Loucy (cell line): ENCODE results near the gene TMEM43.

ENCODE experiments used
- H2AFZ ChIP-seq: fragments of 200-600 bp; sonication (generic); 2 replicates; pipeline ENCODE4 v1.6.0; 2016; ENCODE audit warnings: antibody characterized with exemption, mild to moderate bottlenecking, low read length, moderate library complexity
- H3F3A ChIP-seq: fragments of 200-600 bp; 2 replicates; pipeline ENCODE4 v1.6.0; 2016; ENCODE audit warnings: antibody characterized with exemption, low read depth, mild to moderate bottlenecking
- H3K27me3 ChIP-seq: fragments of 200-600 bp; sonication (generic); 2 replicates; pipeline ENCODE4 v1.6.1; 2014; ENCODE audit warnings: low read length, mild to moderate bottlenecking; ENCODE audit not compliant: insufficient read depth, poor library complexity, severe bottlenecking
- H3K36me3 ChIP-seq: fragments of 200-600 bp; sonication (generic); 2 replicates; pipeline ENCODE4 v1.6.1; 2016; ENCODE audit warnings: low read length; ENCODE audit not compliant: insufficient read depth
- H3K4me1 ChIP-seq: fragments of 200-600 bp; sonication (generic); 2 replicates; pipeline ENCODE4 v1.5.1; 2014; ENCODE audit warnings: low read length, mild to moderate bottlenecking; ENCODE audit not compliant: insufficient read depth, poor library complexity, severe bottlenecking
- H3K4me2 ChIP-seq: fragments of 200-600 bp; sonication (generic); 2 replicates; pipeline ENCODE4 v1.6.0; 2014; ENCODE audit warnings: antibody characterized with exemption, low read length, low read depth, mild to moderate bottlenecking; ENCODE audit not compliant: poor library complexity, severe bottlenecking
- H3K4me3 ChIP-seq: fragments of 200-600 bp; sonication (generic); 2 replicates; pipeline ENCODE4 v1.5.1; 2014; ENCODE audit warnings: low read length, mild to moderate bottlenecking, mixed read lengths; ENCODE audit not compliant: poor library complexity, severe bottlenecking
- H3K79me2 ChIP-seq: fragments of 200-600 bp; sonication (generic); 2 replicates; pipeline ENCODE4 v1.6.1; 2014; ENCODE audit warnings: low read length; ENCODE audit not compliant: insufficient read depth
- H3K9ac ChIP-seq: fragments of 200-600 bp; sonication (generic); 2 replicates; pipeline ENCODE4 v1.6.0; 2014; ENCODE audit warnings: mild to moderate bottlenecking, low read depth, low read length, moderate library complexity; ENCODE audit not compliant: poor library complexity, severe bottlenecking
- H3K9me2 ChIP-seq: fragments of 200-600 bp; sonication (generic); replicated peaks from 2 replicates; pipeline ENCODE4 v1.6.1; 2016; ENCODE audit warnings: low read depth, low read length, mixed read lengths
- H3K9me3 ChIP-seq: fragments of 200-600 bp; sonication (generic); 2 replicates; pipeline ENCODE4 v1.6.1; 2014; ENCODE audit warnings: mild to moderate bottlenecking, antibody characterized with exemption, low read length, low read depth; ENCODE audit not compliant: insufficient read depth
- H4K20me1 ChIP-seq: fragments of 200-600 bp; sonication (generic); 2 replicates; pipeline ENCODE4 v1.6.0; 2014; ENCODE audit warnings: antibody characterized with exemption, low read length, mild to moderate bottlenecking; ENCODE audit not compliant: insufficient read depth, poor library complexity, severe bottlenecking
- CTCF ChIP-seq: fragments of 200-600 bp; sonication (generic); conservative IDR thresholded peaks from 2 replicates; pipeline ENCODE4 v1.5.1; 2014; ENCODE audit warnings: mild to moderate bottlenecking, antibody characterized with exemption, low read length
- EZH2phosphoT487 ChIP-seq: fragments of 200-600 bp; IDR thresholded peaks from 2 replicates; pipeline ENCODE4 v1.6.1; 2018; ENCODE audit warnings: antibody characterized with exemption, mild to moderate bottlenecking, moderate library complexity, borderline replicate concordance

Gene TMEM43

GRCh38 chr3:14135581-14135980, 10.7 kb downstream of the TMEM43 start:
- Histone ChIP-seq H3K4me1 (no peaks in the 10 kb centered on the region), H3K27me3 (no peaks in the 10 kb centered on the region), H3K36me3 (peaks cover 53% of the 10 kb centered on the region; the same call in 1 of the 2 replicates), H4K20me1 (no peaks in the 10 kb centered on the region), H3F3A (no peaks in the 10 kb centered on the region), H3K79me2 (no peaks in the 10 kb centered on the region), H3K4me3 (no peak overlapping the region), H3K9ac (no peak overlapping the region), H3K9me3 (no peaks in the 10 kb centered on the region), H3K4me2 (no peak overlapping the region), H2AFZ (no peak overlapping the region), H3K9me2 (no peaks in the 10 kb centered on the region)
- TF ChIP-seq EZH2phosphoT487: no peak
- TF ChIP-seq CTCF: no peak

- H3K36me3 ChIP-seq: peaks cover 39% of the 10 kb centered on the region; the same call in 1 of the 2 replicates
- no peak overlapping the region for H2AFZ ChIP-seq
- no peaks in the 10 kb centered on the region for H4K20me1 ChIP-seq
- H3K9ac ChIP-seq: no peak overlapping the region
- H3K79me2 ChIP-seq: no peaks in the 10 kb centered on the region
- no peaks in the 10 kb centered on the region for H3K9me2 ChIP-seq
- H3K27me3 ChIP-seq: no peaks in the 10 kb centered on the region
- TF ChIP-seq EZH2phosphoT487 (no peak), CTCF (no peak)
- H3K4me3 ChIP-seq: no peak overlapping the region
- no peaks in the 10 kb centered on the region for H3K9me3 ChIP-seq
- H3F3A ChIP-seq: no peaks in the 10 kb centered on the region
- no peak overlapping the region for H3K4me2 ChIP-seq
- no peaks in the 10 kb centered on the region for H3K4me1 ChIP-seq
These were observed 12.2 kb downstream of the TMEM43 start for GRCh38 chr3:14137004-14137403.

- no peaks in the 10 kb centered on the region for H3K9me3 ChIP-seq
- no peak overlapping the region for H2AFZ ChIP-seq
- H3K9ac ChIP-seq: no peak overlapping the region
- H3K4me3 ChIP-seq: no peak overlapping the region
- TF ChIP-seq CTCF (no peak), EZH2phosphoT487 (no peak)
- no peaks in the 10 kb centered on the region for H3K9me2 ChIP-seq
- no peaks in the 10 kb centered on the region for H4K20me1 ChIP-seq
- H3K4me2 ChIP-seq: no peak overlapping the region
- H3F3A ChIP-seq: no peaks in the 10 kb centered on the region
- peaks cover 36% of the 10 kb centered on the region; the same call in 1 of the 2 replicates for H3K36me3 ChIP-seq
- H3K79me2 ChIP-seq: no peaks in the 10 kb centered on the region
- H3K27me3 ChIP-seq: no peaks in the 10 kb centered on the region
- H3K4me1 ChIP-seq: no peaks in the 10 kb centered on the region
These were observed 12.6 kb downstream of the TMEM43 start for GRCh38 chr3:14137445-14137844.
